SKM-1 treated with dmso at 0.1 percent for 144 hours (cell line): Measurements from ENCODE around the gene USP54.
"Not testable (repeated sequence)": the region's sequence is repeated elsewhere in the genome, so short reads cannot be mapped to it uniquely, and the experiment has no call there.

Experiments
- DNase-seq: peaks from one replicate; lab custom pipeline; 2025; ENCODE audit not compliant: unreplicated experiment; lab: John Stamatoyannopoulos, UW

The USP54 gene

GRCh38 chr10:73590881-73591799 is at the start of gene USP54:
TSS of gene USP54 (minus strand) at chr10:73591342. CDS start at chr10:73575658, 15,684 bp downstream.
- DNase-seq: peak; percentile 24

- no peak for DNase-seq
Measured at GRCh38 chr10:73639286-73639685, 48.1 kb upstream of the USP54 start.

- no peak for DNase-seq
Measured at GRCh38 chr10:73635781-73636180, 44.6 kb upstream of the USP54 start.

- no peak for DNase-seq
Measured at GRCh38 chr10:73634421-73634820, 43.3 kb upstream of the USP54 start.

GRCh38 chr10:73629165-73629564 is 38.0 kb upstream of the USP54 start:
- no peak for DNase-seq

- DNase-seq: no peak
Measured at GRCh38 chr10:73628405-73628804, 37.3 kb upstream of the USP54 start.

GRCh38 chr10:73627300-73627699 is 36.2 kb upstream of the USP54 start:
- DNase-seq: no peak

- peak; percentile 95 for DNase-seq
Measured at GRCh38 chr10:73625884-73626752, 35.0 kb upstream of the USP54 start.

- DNase-seq: no peak
Measured at GRCh38 chr10:73625004-73625883, 34.1 kb upstream of the USP54 start.

- DNase-seq: no peak
Measured at GRCh38 chr10:73623056-73623455, 31.9 kb upstream of the USP54 start.

GRCh38 chr10:73620974-73621373 is 29.8 kb upstream of the USP54 start:
- DNase-seq: not testable (repeated sequence)

- not testable (repeated sequence) for DNase-seq
Measured at GRCh38 chr10:73617143-73617542, 26.0 kb upstream of the USP54 start.

- DNase-seq: no peak
Measured at GRCh38 chr10:73614720-73615119, 23.6 kb upstream of the USP54 start.

GRCh38 chr10:73609116-73609515 is 18.0 kb upstream of the USP54 start:
- no peak for DNase-seq

- no peak for DNase-seq
Measured at GRCh38 chr10:73601486-73601921, 10.4 kb upstream of the USP54 start.

GRCh38 chr10:73597346-73597745 is 6.2 kb upstream of the USP54 start:
- no peak for DNase-seq

GRCh38 chr10:73593812-73594211 is 2.7 kb upstream of the USP54 start:
- DNase-seq: no peak

GRCh38 chr10:73593110-73593509 is 2.0 kb upstream of the USP54 start:
- no peak for DNase-seq

- peak; percentile 37 for DNase-seq
Measured at GRCh38 chr10:73591935-73592699, 975 bp upstream of the USP54 start.

GRCh38 chr10:73589563-73590126 is 1.5 kb downstream of the USP54 start:
- DNase-seq: no peak
